Adrenal gland (tissue), 12 donors: ENCODE results near the gene FBN3. TPM values are rescaled to one million over a fixed set of nuclear protein-coding genes. Genes with fewer than 3 reads are reported as not detected.

Experiments
- DNase-seq, 7 donors: peaks; one replicate each; pipeline ENCODE4 v3.0.0-alpha.2; 2019 to 2020
- H3K27ac ChIP-seq, 5 donors: fragments of 200-600 bp; sonication (generic) in 4 of 5; 1 replicate in 3 of 5; 2 replicates in 2 of 5; pipeline versions ENCODE4 v1.5.1 to v1.8.0; 2016 to 2020; ENCODE audit warnings: mild to moderate bottlenecking in 1 of 5
- H3K27me3 ChIP-seq: fragments of 200-600 bp; 2 replicates; pipeline ENCODE4 v1.8.0; 2021
- H3K36me3 ChIP-seq, 2 donors: fragments of 200-600 bp; replicated peaks in 1 of 2; 1 replicate in 1 of 2; 2 replicates in 1 of 2; pipeline versions ENCODE4 v1.5.1 to v1.8.0; 2018 to 2022
- H3K4me1 ChIP-seq, 2 donors: fragments of 200-600 bp; replicated peaks in 1 of 2; 1 replicate in 1 of 2; 2 replicates in 1 of 2; pipeline versions ENCODE4 v1.5.1 to v1.8.0; 2018 to 2021
- H3K4me3 ChIP-seq, 4 donors: fragments of 200-600 bp; sonication (generic) in 3 of 4; one replicate each; pipeline ENCODE4 v1.5.1; 2016 to 2018
- H3K9me3 ChIP-seq, 3 donors: fragments of 200-600 bp; sonication (generic) in 1 of 3; replicated peaks in 1 of 3; 1 replicate in 2 of 3; 2 replicates in 1 of 3; pipeline versions ENCODE4 v1.5.1 to v1.8.0; 2016 to 2021
- CTCF ChIP-seq, 6 experiments: fragments of 450-650 bp in 4 of 6; fragments of 200-600 bp in 2 of 6; sonication (generic) in 1 of 6; IDR thresholded peaks; 1 replicate in 5 of 6; 2 replicates in 1 of 6; pipeline versions ENCODE4 v1.5.1 to v1.8.0; 2016 to 2021; ENCODE audit warnings: antibody characterized with exemption in 6 of 6, mild to moderate bottlenecking in 2 of 6, moderate library complexity in 1 of 6
- POLR2A ChIP-seq, 2 donors: fragments of 450-650 bp; IDR thresholded peaks; one replicate each; pipeline ENCODE4 v1.6.1; 2017; ENCODE audit warnings: antibody characterized with exemption in 2 of 2, mild to moderate bottlenecking in 2 of 2, moderate library complexity in 1 of 2
- WGBS, 4 donors: extraction: QIAGEN DNeasy Blood & Tissue Kit in 2 of 4; methylation state at CpG; one replicate each; pipeline versions ENCODE4 v1.1.5 to v1.1.7; 2013 to 2017; 5-methylcytosine and 5-hydroxymethylcytosine counted together
- intact Hi-C, 2 donors: fragments of 100-400 bp; cut with DNase I; formaldehyde crosslinking; loops; one replicate each; pipeline versions ENCODE4 v1.14.1 to v1.15.0; 2022 to 2023
- polyA plus RNA-seq, 3 donors: library from polyadenylated mRNA; stranded (reverse); fragments of 200-250 nt in 2 of 3; fragments of 350-450 nt in 1 of 3; fragmentation: Illumina TruSeq in 1 of 3; extraction: RNeasy Lipid Tissue Mini Kit (QIAGEN cat#74804) in 1 of 3; gene quantifications; one replicate each; pipeline ENCODE4 v1.2.3, GENCODE V29; 2013 to 2014
- total RNA-seq, 9 donors: library from RNA; depleted of rRNA in 4 of 9; stranded (reverse); fragments of >200 nt in 4 of 9; fragments of 120-200 nt in 1 of 9; fragmentation: NEBNext Ultra II Directional in 1 of 9; extraction: Animal tissue kit (Norgen Biotek cat#: 25700) in 1 of 9; gene quantifications; one replicate each; pipeline versions ENCODE4 v1.1.0 to v1.2.4, GENCODE V29; 2013 to 2023
- donor health status: healthy with polysubstance abuse.
- donor health status: Bipolar disorder and iron deficiency.
- donor health status: DM: yes; HTN: yes; CAD: no.
- donor health status: DM: no; HTN: no; CAD: no.
- donor health status: DM: no; HTN: no; CAD: no.
- donor health status: DM: yes; HTN: yes; CAD: no.

The FBN3 gene
- total and polyA plus RNA-seq, 12 donors, result 0.03 to 0.64 (median 0.16) TPM; not detected in 8

DNA sequence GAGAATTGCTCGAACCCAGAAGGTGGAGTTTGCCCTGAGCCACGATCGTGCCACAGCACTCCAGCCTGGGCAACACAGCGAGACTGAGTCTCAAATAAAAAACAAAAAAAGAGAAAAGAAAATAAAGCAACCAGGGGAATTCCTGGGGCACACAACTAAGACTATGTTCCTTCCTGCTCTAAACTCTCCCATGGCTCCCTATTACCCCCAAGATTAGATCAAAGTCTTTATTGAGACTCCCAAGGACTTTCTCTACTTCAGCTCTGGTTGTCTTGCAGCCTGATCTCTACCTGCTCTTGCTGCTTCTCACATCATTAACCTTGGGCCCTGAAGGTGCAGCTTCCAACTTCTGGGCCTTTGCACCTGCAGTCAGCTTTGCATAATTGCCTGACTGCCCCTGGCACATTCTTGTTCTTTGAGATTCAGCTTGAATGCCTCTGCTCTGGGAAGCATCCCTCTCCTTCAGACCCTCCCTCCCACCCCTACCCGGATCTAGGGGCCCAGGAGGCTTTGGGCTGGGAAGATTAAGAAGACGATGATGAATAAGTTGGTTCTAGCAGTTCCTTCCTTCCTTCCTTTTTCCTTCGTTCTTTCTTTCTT lies 42.9 kb upstream of the FBN3 start:
- intact Hi-C loops, result no loop called here
- TF ChIP-seq POLR2A (IDR thresholded peaks at IDR 0.05) (no peak), CTCF (IDR thresholded peaks at IDR 0.05) (no peak)
- Histone ChIP-seq H3K9me3 (no peaks in the 10 kb centered on the region), H3K27ac (no peak overlapping the region), H3K4me3 (no peak overlapping the region), H3K36me3 (no peaks in the 10 kb centered on the region), H3K4me1 (peaks cover 0 to 5% of the 10 kb centered on the region in 2 donors), H3K27me3 (no peaks in the 10 kb centered on the region)
- no peak for DNase-seq
- WGBS, 4 donors, result 68 to 78% (median 72%) methylated on average over 7 of the region's 7 CpGs

DNA sequence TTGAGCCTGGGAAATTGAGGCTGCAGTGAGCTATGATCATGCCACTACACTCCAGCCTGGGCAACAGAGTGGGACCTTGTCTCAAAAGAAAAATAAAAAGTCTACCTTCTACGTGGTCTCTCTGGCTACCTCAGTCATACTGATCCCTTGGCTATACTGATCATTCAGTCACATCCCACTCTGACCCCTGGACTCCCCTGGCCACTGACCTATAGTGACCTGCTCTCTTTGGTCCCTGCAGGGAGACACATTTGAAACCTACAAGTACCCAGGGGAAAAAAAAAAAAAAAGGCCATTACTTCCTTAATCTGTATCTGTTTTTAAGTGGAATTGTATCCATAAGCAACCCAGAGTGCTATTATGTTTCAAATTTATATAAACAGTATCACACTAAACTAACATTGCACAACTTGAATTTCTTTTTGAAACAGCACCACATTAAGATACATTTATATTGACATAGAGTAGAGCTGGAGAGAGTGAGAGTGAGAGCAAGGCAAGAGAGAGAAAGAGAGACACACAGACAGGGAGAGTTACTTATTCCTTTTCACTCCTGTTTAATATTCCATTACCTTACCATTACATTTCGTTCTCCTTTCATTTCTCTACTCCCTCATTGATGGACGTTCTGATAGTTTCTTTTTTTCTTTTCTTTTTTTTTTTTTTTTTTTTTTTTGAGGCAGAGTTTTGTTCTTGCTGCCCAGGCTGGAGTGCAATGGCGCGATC lies 36.1 kb upstream of the FBN3 start:
- Histone ChIP-seq H3K4me1 (no peaks in the 10 kb centered on the region), H3K9me3 (no peaks in the 10 kb centered on the region), H3K36me3 (no peaks in the 10 kb centered on the region), H3K4me3 (no peak overlapping the region), H3K27me3 (no peaks in the 10 kb centered on the region), H3K27ac (no peak overlapping the region)
- 75 to 85% (median 83%) methylated on average over 5 of the region's 5 CpGs for WGBS, 4 donors
- no peak for DNase-seq
- TF ChIP-seq CTCF (IDR thresholded peaks at IDR 0.05), result no peak
- TF ChIP-seq POLR2A (IDR thresholded peaks at IDR 0.05), result no peak
- intact Hi-C loops, result no loop called here

DNA sequence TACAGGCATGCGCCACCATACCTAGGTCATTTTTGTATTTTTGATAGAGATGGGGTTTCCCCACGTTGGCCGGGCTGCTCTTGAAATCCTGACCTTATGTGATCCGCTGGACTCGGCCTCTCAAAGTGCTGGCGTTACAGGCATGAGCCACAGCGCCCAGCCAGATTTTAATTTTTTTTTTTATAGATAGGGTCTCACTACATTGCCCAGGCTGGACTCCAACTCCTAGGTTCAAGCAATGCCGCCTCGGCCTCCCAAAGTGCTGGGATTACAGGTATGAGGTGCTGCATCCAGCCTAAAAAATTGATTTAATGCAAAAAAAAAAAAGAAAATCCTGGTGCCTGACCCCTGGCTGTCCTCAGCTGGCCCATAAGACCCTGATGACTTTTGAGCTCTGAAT lies 34.9 kb upstream of the FBN3 start:
- H3K27ac ChIP-seq, result no peak overlapping the region
- H3K4me1 ChIP-seq, result no peaks in the 10 kb centered on the region
- DNase-seq, result no peak
- intact Hi-C loops, result no loop called here
- no peak for TF ChIP-seq POLR2A (IDR thresholded peaks at IDR 0.05)
- no peak for TF ChIP-seq CTCF (IDR thresholded peaks at IDR 0.05)
- WGBS, 4 donors, result 75 to 87% (median 82%) methylated on average over 8 to 9 of the region's 9 CpGs
- H3K36me3 ChIP-seq, result no peaks in the 10 kb centered on the region
- no peak overlapping the region for H3K4me3 ChIP-seq
- no peaks in the 10 kb centered on the region for H3K9me3 ChIP-seq
- H3K27me3 ChIP-seq, result no peaks in the 10 kb centered on the region

DNA sequence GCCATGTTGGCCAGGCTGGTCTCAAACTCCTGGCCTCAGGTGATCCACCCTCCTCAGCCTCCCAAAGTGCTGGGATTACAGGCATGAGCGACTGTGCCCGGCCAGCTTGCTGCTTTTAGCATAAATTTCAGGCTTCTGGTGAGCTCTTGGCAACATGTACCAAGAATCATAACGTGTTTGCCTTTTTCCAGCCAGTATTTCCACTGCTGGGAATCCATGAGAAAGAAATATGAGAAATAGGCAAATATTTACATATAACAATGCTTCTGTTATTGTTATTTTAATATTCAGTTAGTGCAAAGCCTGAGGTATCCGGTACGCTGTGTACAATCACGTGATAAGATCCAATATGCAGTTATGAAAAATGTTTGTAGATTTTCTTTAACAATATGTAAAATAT lies 30.6 kb upstream of the FBN3 start:
- no peaks in the 10 kb centered on the region for H3K4me1 ChIP-seq
- WGBS, 4 donors, result 74 to 87% (median 77%) methylated on average over 6 of the region's 6 CpGs
- DNase-seq, result no peak
- no peaks in the 10 kb centered on the region for H3K9me3 ChIP-seq
- TF ChIP-seq CTCF (IDR thresholded peaks at IDR 0.05) (no peak), POLR2A (IDR thresholded peaks at IDR 0.05) (no peak)
- no peak overlapping the region for H3K27ac ChIP-seq
- H3K4me3 ChIP-seq, result no peak overlapping the region
- intact Hi-C loops, result no loop called here
- H3K27me3 ChIP-seq, result no peaks in the 10 kb centered on the region
- H3K36me3 ChIP-seq, result no peaks in the 10 kb centered on the region
